HFFc6 (cell line): Measurements from ENCODE around the gene PSMD1. TPM values are rescaled to one million over a fixed set of nuclear protein-coding genes. Genes with fewer than 3 reads are reported as not detected.

ENCODE experiments used
- DNase-seq: peaks from one replicate; pipeline ENCODE4 v3.0.0-alpha.2; 2018
- H3K27ac Mint-ChIP-seq: 2 replicates; pipeline ENCODE4 v1.8.0; 2020; ENCODE audit warnings: mild to moderate bottlenecking, mixed read lengths
- H3K27me3 Mint-ChIP-seq: 2 replicates; pipeline ENCODE4 v1.8.0; 2021; ENCODE audit warnings: mild to moderate bottlenecking, moderate library complexity, mixed read lengths; ENCODE audit not compliant: insufficient read depth
- H3K36me3 Mint-ChIP-seq: 2 replicates; pipeline ENCODE4 v1.8.0; 2021; ENCODE audit warnings: low read depth, mixed read lengths
- H3K4me1 Mint-ChIP-seq: 2 replicates; pipeline ENCODE4 v1.8.0; 2020; ENCODE audit warnings: low read depth, mixed read lengths
- H3K4me3 Mint-ChIP-seq: 2 replicates; pipeline ENCODE4 v1.8.0; 2020; ENCODE audit warnings: mild to moderate bottlenecking, moderate library complexity, mixed read lengths
- H3K9me3 Mint-ChIP-seq: 2 replicates; pipeline ENCODE4 v1.8.0; 2020; ENCODE audit warnings: mild to moderate bottlenecking, mixed read lengths
- total RNA-seq, 6 experiments: library from RNA; stranded (reverse); fragmentation: NEBNext Ultra II Directional; extraction: Animal tissue kit (Norgen Biotek cat#: 25700); gene quantifications; 2 replicates in 1 of 6; 3 replicates in 5 of 6; pipeline ENCODE4 v1.2.3, GENCODE V29; 2021
- TF ChIP-seq, protein P1 (sequence below): fragments of 200-600 bp; sonication (generic); IDR thresholded peaks from 2 replicates; pipeline ENCODE4 v1.5.0; 2021; ENCODE audit warnings: antibody characterized with exemption, mild to moderate bottlenecking

The PSMD1 gene
- total RNA-seq, 6 experiments from 2014 or later: 139 to 200 (median 167) TPM

DNA sequence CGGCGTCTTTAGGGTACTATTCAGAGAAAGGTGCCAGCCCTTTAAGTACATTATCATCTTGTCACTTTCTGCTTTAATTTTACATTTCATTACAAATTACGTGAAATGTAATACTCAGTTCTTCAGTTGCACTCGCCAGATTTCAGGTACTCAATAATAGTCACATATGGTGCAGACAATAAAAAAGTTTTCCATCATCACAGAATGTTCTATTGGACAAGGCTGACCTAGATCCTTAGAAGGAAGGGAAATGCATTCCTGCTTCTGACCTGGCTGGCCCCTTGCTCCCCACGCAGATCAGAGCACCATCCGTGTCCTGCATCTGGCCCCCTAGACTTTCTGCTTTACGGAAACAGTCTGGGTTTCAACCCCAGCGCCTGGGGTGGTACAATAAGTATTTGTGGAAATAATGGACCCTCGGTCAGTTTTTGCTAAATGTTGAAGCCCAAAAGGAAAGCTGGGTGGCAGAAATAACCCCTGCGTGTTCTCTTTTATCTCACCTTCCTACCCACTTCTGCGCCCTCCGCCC, 20.0 kb upstream of the PSMD1 start:
- Mint-ChIP-seq H3K27ac (no peak overlapping the region), H3K4me3 (no peak overlapping the region), H3K9me3 (no peaks in the 10 kb centered on the region), H3K36me3 (no peaks in the 10 kb centered on the region), H3K4me1 (no peaks in the 10 kb centered on the region), H3K27me3 (peaks cover 40% of the 10 kb centered on the region)
- TF ChIP-seq, protein P1, sequence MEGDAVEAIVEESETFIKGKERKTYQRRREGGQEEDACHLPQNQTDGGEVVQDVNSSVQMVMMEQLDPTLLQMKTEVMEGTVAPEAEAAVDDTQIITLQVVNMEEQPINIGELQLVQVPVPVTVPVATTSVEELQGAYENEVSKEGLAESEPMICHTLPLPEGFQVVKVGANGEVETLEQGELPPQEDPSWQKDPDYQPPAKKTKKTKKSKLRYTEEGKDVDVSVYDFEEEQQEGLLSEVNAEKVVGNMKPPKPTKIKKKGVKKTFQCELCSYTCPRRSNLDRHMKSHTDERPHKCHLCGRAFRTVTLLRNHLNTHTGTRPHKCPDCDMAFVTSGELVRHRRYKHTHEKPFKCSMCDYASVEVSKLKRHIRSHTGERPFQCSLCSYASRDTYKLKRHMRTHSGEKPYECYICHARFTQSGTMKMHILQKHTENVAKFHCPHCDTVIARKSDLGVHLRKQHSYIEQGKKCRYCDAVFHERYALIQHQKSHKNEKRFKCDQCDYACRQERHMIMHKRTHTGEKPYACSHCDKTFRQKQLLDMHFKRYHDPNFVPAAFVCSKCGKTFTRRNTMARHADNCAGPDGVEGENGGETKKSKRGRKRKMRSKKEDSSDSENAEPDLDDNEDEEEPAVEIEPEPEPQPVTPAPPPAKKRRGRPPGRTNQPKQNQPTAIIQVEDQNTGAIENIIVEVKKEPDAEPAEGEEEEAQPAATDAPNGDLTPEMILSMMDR: no peak
- DNase-seq: no peak

DNA sequence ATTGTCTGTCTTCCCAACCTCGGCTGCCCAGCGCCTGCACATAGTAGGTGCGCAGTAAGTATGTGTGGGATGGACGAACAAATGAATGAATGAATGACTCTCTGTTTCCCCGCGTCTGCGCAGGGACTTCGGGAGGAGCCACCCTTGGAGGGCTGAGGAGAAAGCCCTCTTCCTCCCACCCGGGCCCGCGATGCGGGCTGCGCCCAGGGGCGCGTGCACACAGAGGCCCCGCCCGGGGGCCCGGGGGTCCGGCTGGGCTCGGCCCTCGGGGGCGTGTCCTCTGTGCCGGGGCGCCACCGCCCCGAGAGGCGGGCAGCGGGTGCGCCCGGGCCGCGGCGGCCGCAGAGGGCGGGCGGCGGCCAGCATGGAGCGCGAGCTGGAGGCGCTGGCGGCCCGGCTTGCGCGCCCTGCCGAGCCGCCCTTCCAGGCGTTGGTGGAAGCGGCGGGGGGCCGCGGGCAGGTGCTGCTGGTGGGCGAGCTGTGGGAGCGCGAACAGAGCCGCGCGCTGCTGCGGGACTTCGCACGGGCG, 19.4 kb upstream of the PSMD1 start, which contains the start of gene C2orf72:
TSS of gene C2orf72 (plus strand) at position 322 of the 529 bp plus-strand sequence. CDS start at position 365, 43 bp downstream.
- no peak for DNase-seq
- Mint-ChIP-seq H3K27ac (no peak within 1 kb of the TSS), H3K4me3 (no peak within 1 kb of the TSS), H3K9me3 (no peaks in the 10 kb centered on the region), H3K36me3 (no peaks in the 10 kb centered on the region), H3K27me3 (peaks cover 41% of the 10 kb centered on the region), H3K4me1 (no peaks in the 10 kb centered on the region)
- TF ChIP-seq, protein P1: no peak

- H3K27ac Mint-ChIP-seq: no peak overlapping the region
- no peaks in the 10 kb centered on the region for H3K9me3 Mint-ChIP-seq
- H3K4me1 Mint-ChIP-seq: no peaks in the 10 kb centered on the region
- no peak for DNase-seq
- TF ChIP-seq, protein P1: no peak
- peaks cover 39% of the 10 kb centered on the region for H3K27me3 Mint-ChIP-seq
- H3K4me3 Mint-ChIP-seq: no peak overlapping the region
- no peaks in the 10 kb centered on the region for H3K36me3 Mint-ChIP-seq
Observed at GRCh38 chr2:231037731-231038482, 18.8 kb upstream of the PSMD1 start.

GRCh38 chr2:231038483-231039293, 18.0 kb upstream of the PSMD1 start:
- H3K27ac Mint-ChIP-seq: no peak overlapping the region
- H3K27me3 Mint-ChIP-seq: peaks cover 36% of the 10 kb centered on the region
- no peaks in the 10 kb centered on the region for H3K36me3 Mint-ChIP-seq
- H3K9me3 Mint-ChIP-seq: no peaks in the 10 kb centered on the region
- no peaks in the 10 kb centered on the region for H3K4me1 Mint-ChIP-seq
- no peak overlapping the region for H3K4me3 Mint-ChIP-seq
- TF ChIP-seq, protein P1: no peak
- no peak for DNase-seq

- DNase-seq: no peak
- no peak overlapping the region for H3K27ac Mint-ChIP-seq
- no peaks in the 10 kb centered on the region for H3K36me3 Mint-ChIP-seq
- H3K9me3 Mint-ChIP-seq: no peaks in the 10 kb centered on the region
- TF ChIP-seq, protein P1: no peak
- H3K4me3 Mint-ChIP-seq: no peak overlapping the region
- peaks cover 33% of the 10 kb centered on the region for H3K27me3 Mint-ChIP-seq
- H3K4me1 Mint-ChIP-seq: no peaks in the 10 kb centered on the region
Observed at GRCh38 chr2:231039294-231039664, 17.4 kb upstream of the PSMD1 start.
